Measurements from ENCODE around the gene CCDC34. TPM values are rescaled to one million over a fixed set of nuclear protein-coding genes. Genes with fewer than 3 reads are reported as not detected.

Gene CCDC34
- total RNA-seq, 3 donors from 2014 or later (not counting 1 experiment from before 2014, with no cell fraction given) = 0.99 to 3.0 (median 1.2) TPM

GRCh38 chr11:27358296-27358695 lies 4.7 kb downstream of the CCDC34 start:
- H3K27ac ChIP-seq (ENCODE audit: low read length) = no peak overlapping the region
- ATAC-seq (no peak), DNase-seq (no peak)
- Mint-ChIP-seq H3K4me3 (no peak overlapping the region), H3K9me3 (no peaks in the 10 kb centered on the region), H3K27me3 (ENCODE audit: low read depth in 2 of 2) (no peaks in the 10 kb centered on the region), H3K4me1 (peaks cover 13 to 17% of the 10 kb centered on the region in 2 donors), H3K36me3 (no peaks in the 10 kb centered on the region), H3K27ac (no peak overlapping the region)
- intact Hi-C loops (cut with micrococcal nuclease) = no loop called here
- 92% methylated on average over 1 of the region's 1 CpG for WGBS (ENCODE audit: insufficient coverage)
- H3K9me3 ChIP-seq (ENCODE audit: control insufficient read depth, insufficient read depth, low read length) = no peaks in the 10 kb centered on the region
- H3K36me3 ChIP-seq (ENCODE audit: control insufficient read depth, insufficient read depth, low read length) = no peaks in the 10 kb centered on the region
- TF ChIP-seq CTCF (IDR thresholded peaks at IDR 0.05) = no peak
- no peak overlapping the region for H3K4me3 ChIP-seq (ENCODE audit: low read length)
- H3K27me3 ChIP-seq (ENCODE audit: control insufficient read depth, insufficient read depth, low read length) = no peaks in the 10 kb centered on the region
- peaks cover 5% of the 10 kb centered on the region for H3K4me1 ChIP-seq (ENCODE audit: control insufficient read depth, insufficient read depth, low read length)

GRCh38 chr11:27357250-27357649 lies 5.8 kb downstream of the CCDC34 start:
- no peak for DNase-seq
- Mint-ChIP-seq H3K9me3 (no peaks in the 10 kb centered on the region), H3K27ac (no peak overlapping the region), H3K36me3 (no peaks in the 10 kb centered on the region), H3K27me3 (ENCODE audit: low read depth in 2 of 2) (no peaks in the 10 kb centered on the region), H3K4me3 (no peak overlapping the region), H3K4me1 (peaks cover 3 to 8% of the 10 kb centered on the region in 2 donors)
- no peak for ATAC-seq
- no peaks in the 10 kb centered on the region for H3K9me3 ChIP-seq (ENCODE audit: control insufficient read depth, insufficient read depth, low read length)
- no peaks in the 10 kb centered on the region for H3K36me3 ChIP-seq (ENCODE audit: control insufficient read depth, insufficient read depth, low read length)
- no peak overlapping the region for H3K27ac ChIP-seq (ENCODE audit: low read length)
- no peak for TF ChIP-seq CTCF (IDR thresholded peaks at IDR 0.05)
- no peaks in the 10 kb centered on the region for H3K4me1 ChIP-seq (ENCODE audit: control insufficient read depth, insufficient read depth, low read length)
- 93% methylated on average over 4 of the region's 4 CpGs for WGBS (ENCODE audit: insufficient coverage)
- H3K4me3 ChIP-seq (ENCODE audit: low read length) = no peak overlapping the region
- intact Hi-C loops (cut with micrococcal nuclease) = no loop called here
- H3K27me3 ChIP-seq (ENCODE audit: control insufficient read depth, insufficient read depth, low read length) = no peaks in the 10 kb centered on the region

GRCh38 chr11:27356624-27357222 lies 6.3 kb downstream of the CCDC34 start:
- H3K36me3 ChIP-seq (ENCODE audit: control insufficient read depth, insufficient read depth, low read length) = no peaks in the 10 kb centered on the region
- no peak for TF ChIP-seq CTCF (IDR thresholded peaks at IDR 0.05)
- intact Hi-C loops (cut with micrococcal nuclease) = no loop called here
- no peaks in the 10 kb centered on the region for H3K4me1 ChIP-seq (ENCODE audit: control insufficient read depth, insufficient read depth, low read length)
- WGBS (ENCODE audit: insufficient coverage) = 83% methylated on average over 1 of the region's 5 CpGs
- Mint-ChIP-seq H3K4me3 (no peak overlapping the region), H3K27ac (no peak overlapping the region), H3K9me3 (no peaks in the 10 kb centered on the region), H3K4me1 (peaks cover 0 to 3% of the 10 kb centered on the region in 2 donors), H3K27me3 (ENCODE audit: low read depth in 2 of 2) (no peaks in the 10 kb centered on the region), H3K36me3 (no peaks in the 10 kb centered on the region)
- no peak overlapping the region for H3K4me3 ChIP-seq (ENCODE audit: low read length)
- H3K9me3 ChIP-seq (ENCODE audit: control insufficient read depth, insufficient read depth, low read length) = no peaks in the 10 kb centered on the region
- DNase-seq = no peak
- no peak for ATAC-seq
- no peaks in the 10 kb centered on the region for H3K27me3 ChIP-seq (ENCODE audit: control insufficient read depth, insufficient read depth, low read length)
- H3K27ac ChIP-seq (ENCODE audit: low read length) = no peak overlapping the region

- no peak for ATAC-seq
- Mint-ChIP-seq H3K4me1 (no peaks in the 10 kb centered on the region), H3K27me3 (ENCODE audit: low read depth in 2 of 2) (no peaks in the 10 kb centered on the region)
Observed at GRCh38 chr11:27355575-27356104, 7.4 kb downstream of the CCDC34 start.

More at GRCh38 chr11:27355575-27356104, 7.4 kb downstream of the CCDC34 start:
- Mint-ChIP-seq H3K4me3 (no peak overlapping the region), H3K27ac (no peak overlapping the region), H3K36me3 (no peaks in the 10 kb centered on the region), H3K9me3 (no peaks in the 10 kb centered on the region)
- H3K27ac ChIP-seq (ENCODE audit: low read length) = no peak overlapping the region
- no peaks in the 10 kb centered on the region for H3K36me3 ChIP-seq (ENCODE audit: control insufficient read depth, insufficient read depth, low read length)
- H3K27me3 ChIP-seq (ENCODE audit: control insufficient read depth, insufficient read depth, low read length) = no peaks in the 10 kb centered on the region
- H3K4me1 ChIP-seq (ENCODE audit: control insufficient read depth, insufficient read depth, low read length) = no peaks in the 10 kb centered on the region
- TF ChIP-seq CTCF (IDR thresholded peaks at IDR 0.05) = no peak
- H3K9me3 ChIP-seq (ENCODE audit: control insufficient read depth, insufficient read depth, low read length) = no peaks in the 10 kb centered on the region
- 96% methylated on average over 2 of the region's 3 CpGs for WGBS (ENCODE audit: insufficient coverage)
- DNase-seq = no peak
- intact Hi-C loops (cut with micrococcal nuclease) = no loop called here
- H3K4me3 ChIP-seq (ENCODE audit: low read length) = no peak overlapping the region
